ENCODE data around the gene MED9.

DNA sequence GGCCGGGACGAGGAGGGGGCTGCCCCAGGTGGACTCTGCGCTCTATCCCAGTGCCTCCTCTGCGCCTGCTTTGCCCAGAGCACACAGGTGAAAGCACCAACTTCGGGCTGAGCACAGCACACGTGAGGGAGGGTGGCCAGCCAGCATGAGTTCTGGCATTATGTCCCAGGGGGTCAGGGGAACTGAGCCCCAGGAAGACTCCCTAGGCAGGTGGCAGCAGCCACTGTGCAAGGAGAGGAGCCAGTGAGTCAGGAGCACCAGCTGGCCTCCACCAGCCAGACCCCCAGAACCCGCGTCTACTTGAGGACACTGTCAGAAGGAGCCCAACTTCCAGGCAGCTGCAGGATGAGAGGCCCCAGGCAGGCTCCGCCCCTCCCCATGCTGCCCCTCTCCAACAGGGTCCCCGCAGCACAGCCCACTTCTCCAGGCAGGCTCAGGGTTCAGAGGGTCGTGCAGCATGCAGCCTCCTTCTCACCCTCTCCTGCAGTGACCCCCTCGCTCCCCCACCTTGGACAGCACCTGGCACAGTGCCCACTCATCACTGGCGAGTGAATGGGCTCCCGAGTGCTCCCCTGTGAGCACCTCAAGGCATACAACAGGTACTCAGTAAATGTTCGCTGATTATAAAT is 63.6 kb downstream of the MED9 start:
- TF ChIP-seq, protein P1, sequence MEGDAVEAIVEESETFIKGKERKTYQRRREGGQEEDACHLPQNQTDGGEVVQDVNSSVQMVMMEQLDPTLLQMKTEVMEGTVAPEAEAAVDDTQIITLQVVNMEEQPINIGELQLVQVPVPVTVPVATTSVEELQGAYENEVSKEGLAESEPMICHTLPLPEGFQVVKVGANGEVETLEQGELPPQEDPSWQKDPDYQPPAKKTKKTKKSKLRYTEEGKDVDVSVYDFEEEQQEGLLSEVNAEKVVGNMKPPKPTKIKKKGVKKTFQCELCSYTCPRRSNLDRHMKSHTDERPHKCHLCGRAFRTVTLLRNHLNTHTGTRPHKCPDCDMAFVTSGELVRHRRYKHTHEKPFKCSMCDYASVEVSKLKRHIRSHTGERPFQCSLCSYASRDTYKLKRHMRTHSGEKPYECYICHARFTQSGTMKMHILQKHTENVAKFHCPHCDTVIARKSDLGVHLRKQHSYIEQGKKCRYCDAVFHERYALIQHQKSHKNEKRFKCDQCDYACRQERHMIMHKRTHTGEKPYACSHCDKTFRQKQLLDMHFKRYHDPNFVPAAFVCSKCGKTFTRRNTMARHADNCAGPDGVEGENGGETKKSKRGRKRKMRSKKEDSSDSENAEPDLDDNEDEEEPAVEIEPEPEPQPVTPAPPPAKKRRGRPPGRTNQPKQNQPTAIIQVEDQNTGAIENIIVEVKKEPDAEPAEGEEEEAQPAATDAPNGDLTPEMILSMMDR (IDR thresholded peaks at IDR 0.05) = no peak
- no peak for TF ChIP-seq POLR2A (IDR thresholded peaks at IDR 0.05)
